Erythroblast (primary cell): ENCODE data around the gene NANOGP8.

Experiments used
- GATA1 ChIP-seq: IDR thresholded peaks from 2 replicates; pipeline ENCODE4 v1.6.1; 2011; ENCODE audit warnings: low read depth, mild to moderate bottlenecking, control low read depth, low read length, moderate library complexity
- POLR2A ChIP-seq: IDR thresholded peaks from 2 replicates; pipeline ENCODE4 v1.6.1; 2011; ENCODE audit warnings: mild to moderate bottlenecking, low read length

DNA sequence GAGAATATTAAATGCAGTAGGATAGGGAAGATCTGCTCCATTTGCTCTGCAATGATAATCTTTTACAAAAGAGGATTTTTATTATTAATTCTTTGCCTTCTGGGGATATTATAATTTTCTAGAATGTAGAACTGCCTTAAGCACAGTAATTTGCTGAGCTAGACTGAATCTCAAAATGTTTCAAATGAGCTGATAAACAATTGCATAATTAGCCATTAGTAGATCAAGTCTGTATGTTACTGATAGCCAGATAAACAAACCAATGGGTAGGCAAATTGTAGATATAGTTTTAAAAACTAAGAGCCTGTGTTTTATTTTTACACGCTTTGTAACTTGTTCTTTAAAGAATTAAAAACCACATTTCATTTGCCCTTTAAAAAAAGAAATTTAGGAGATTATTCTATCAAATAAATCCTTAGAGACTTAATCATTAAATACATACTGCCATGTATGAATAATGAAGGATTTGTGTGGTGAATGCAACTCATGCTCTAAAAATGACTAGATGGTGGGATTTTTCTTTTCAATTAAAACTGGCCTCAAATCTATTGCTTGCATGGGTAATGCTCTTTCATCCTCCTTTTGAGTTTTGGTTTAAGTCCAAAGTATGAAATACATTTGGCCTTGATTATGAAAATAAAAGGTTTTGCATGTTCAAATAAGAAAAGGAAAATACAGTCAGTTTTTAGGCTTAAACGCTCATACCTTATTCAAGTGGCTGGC lies 32.6 kb upstream of the NANOGP8 start:
- TF ChIP-seq POLR2A (no peak), GATA1 (no peak)
